HepG2 (cell line): ENCODE measurements around the gene PTPN5. TPM values are rescaled to one million over a fixed set of nuclear protein-coding genes. Genes with fewer than 3 reads are reported as not detected.

Source experiments
- CREB1 ChIP-seq, 2 experiments: fragments of 450-650 bp in 1 of 2; IDR thresholded peaks; 2 replicates each; pipeline ENCODE4 v1.6.1; 2016 to 2017; ENCODE audit warnings: control low read depth in 1 of 2, mild to moderate bottlenecking in 1 of 2, missing compliant biosample characterization in 1 of 2, missing genetic modification characterization in 1 of 2
- E2F2 ChIP-seq: sonication (generic); formaldehyde crosslinking; IDR thresholded peaks from 2 replicates; pipeline ENCODE4 v1.4.0; 2020; ENCODE audit warnings: missing genetic modification reagents, borderline replicate concordance
- GATAD1 ChIP-seq: IDR thresholded peaks from 2 replicates; pipeline ENCODE4 v1.6.1; 2016; ENCODE audit warnings: missing genetic modification reagents, missing compliant biosample characterization
- HES4 ChIP-seq: sonication (generic); formaldehyde crosslinking; IDR thresholded peaks from 2 replicates; pipeline ENCODE4 v1.9.0; 2021; ENCODE audit warnings: mild to moderate bottlenecking, missing genetic modification reagents, borderline replicate concordance
- HMG20B ChIP-seq: conservative IDR thresholded peaks from 2 replicates; pipeline ENCODE4 v1.6.1; 2016; ENCODE audit warnings: missing genetic modification reagents, missing compliant biosample characterization
- KDM5B ChIP-seq: sonication (generic); formaldehyde crosslinking; IDR thresholded peaks from 2 replicates; pipeline ENCODE4 v1.4.0; 2020; ENCODE audit warnings: missing genetic modification reagents, mild to moderate bottlenecking, borderline replicate concordance
- LCORL ChIP-seq, 2 experiments: fragments of 450-650 bp in 1 of 2; sonication (generic) in 1 of 2; formaldehyde crosslinking in 1 of 2; IDR thresholded peaks; 2 replicates each; pipeline versions ENCODE4 v1.5.0 to v1.6.1; 2017 to 2020; ENCODE audit warnings: antibody characterized with exemption in 1 of 2, missing genetic modification reagents in 1 of 2
- POGZ ChIP-seq: sonication (generic); formaldehyde crosslinking; IDR thresholded peaks from 2 replicates; pipeline ENCODE4 v1.4.0; 2020; ENCODE audit warnings: mild to moderate bottlenecking, missing genetic modification reagents
- SIX1 ChIP-seq: sonication (generic); formaldehyde crosslinking; IDR thresholded peaks from 2 replicates; pipeline ENCODE4 v1.4.0; 2020; ENCODE audit warnings: missing genetic modification reagents, borderline replicate concordance
- SP1 ChIP-seq, 2 experiments: fragments of 450-650 bp in 1 of 2; sonication (generic) in 1 of 2; formaldehyde crosslinking in 1 of 2; IDR thresholded peaks; 2 replicates each; pipeline versions ENCODE4 v1.4.0 to v1.6.1; 2016 to 2020; ENCODE audit warnings: missing genetic modification reagents in 1 of 2
- TBL1XR1 ChIP-seq: fragments of 150-350 bp; IDR thresholded peaks from 2 replicates; pipeline ENCODE4 v1.6.1; 2014; ENCODE audit warnings: borderline replicate concordance, low read length; ENCODE audit not compliant: partially characterized antibody
- ZNF776 ChIP-seq: sonication (generic); formaldehyde crosslinking; IDR thresholded peaks from 2 replicates; pipeline ENCODE4 v1.4.0; 2020; ENCODE audit warnings: mild to moderate bottlenecking, missing genetic modification reagents
- polyA plus RNA-seq, 8 experiments: library from polyadenylated mRNA; depleted of rRNA in 3 of 8; stranded (reverse) in 7 of 8; unstranded in 1 of 8; fragments of >200 nt; fragmentation: Illumina TruSeq in 4 of 8; extraction: Trizol in 4 of 8; gene quantifications; 2 replicates each; pipeline versions ENCODE4 v1.2.1 to v1.2.3, GENCODE V29; 2011 to 2016; ENCODE audit warnings: low read depth in 4 of 8, missing spikeins in 1 of 8, mixed read lengths in 1 of 8; ENCODE audit not compliant: insufficient read depth in 1 of 8
- total RNA-seq, 5 experiments: library from RNA; depleted of rRNA; stranded (reverse); fragments of >200 nt; fragmentation: Illumina TruSeq; extraction: Trizol; gene quantifications; 2 replicates each; pipeline ENCODE4 v1.2.3, GENCODE V29; 2016; ENCODE audit warnings: low read depth in 1 of 5
- TF ChIP-seq, protein P1 (sequence below): sonication (generic); formaldehyde crosslinking; IDR thresholded peaks from 2 replicates; pipeline ENCODE4 v1.5.0; 2020; ENCODE audit warnings: mild to moderate bottlenecking, missing genetic modification reagents, moderate library complexity
- TF ChIP-seq, protein P2 (sequence below): sonication (generic); formaldehyde crosslinking; IDR thresholded peaks from 2 replicates; pipeline ENCODE4 v1.4.0; 2020; ENCODE audit warnings: mild to moderate bottlenecking, missing genetic modification reagents
- TF ChIP-seq, protein P3 (sequence below): sonication (generic); formaldehyde crosslinking; IDR thresholded peaks from 2 replicates; pipeline ENCODE4 v1.4.0; 2020; ENCODE audit warnings: low read depth, missing genetic modification reagents

The PTPN5 gene
- total and polyA plus RNA-seq, 2 of the 13 experiments (the other 11 are each of a cell fraction or from before 2014, with no cell fraction given), result not detected

- TF ChIP-seq, protein P1, sequence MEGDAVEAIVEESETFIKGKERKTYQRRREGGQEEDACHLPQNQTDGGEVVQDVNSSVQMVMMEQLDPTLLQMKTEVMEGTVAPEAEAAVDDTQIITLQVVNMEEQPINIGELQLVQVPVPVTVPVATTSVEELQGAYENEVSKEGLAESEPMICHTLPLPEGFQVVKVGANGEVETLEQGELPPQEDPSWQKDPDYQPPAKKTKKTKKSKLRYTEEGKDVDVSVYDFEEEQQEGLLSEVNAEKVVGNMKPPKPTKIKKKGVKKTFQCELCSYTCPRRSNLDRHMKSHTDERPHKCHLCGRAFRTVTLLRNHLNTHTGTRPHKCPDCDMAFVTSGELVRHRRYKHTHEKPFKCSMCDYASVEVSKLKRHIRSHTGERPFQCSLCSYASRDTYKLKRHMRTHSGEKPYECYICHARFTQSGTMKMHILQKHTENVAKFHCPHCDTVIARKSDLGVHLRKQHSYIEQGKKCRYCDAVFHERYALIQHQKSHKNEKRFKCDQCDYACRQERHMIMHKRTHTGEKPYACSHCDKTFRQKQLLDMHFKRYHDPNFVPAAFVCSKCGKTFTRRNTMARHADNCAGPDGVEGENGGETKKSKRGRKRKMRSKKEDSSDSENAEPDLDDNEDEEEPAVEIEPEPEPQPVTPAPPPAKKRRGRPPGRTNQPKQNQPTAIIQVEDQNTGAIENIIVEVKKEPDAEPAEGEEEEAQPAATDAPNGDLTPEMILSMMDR (CRISPR knock-in tag), result no peak
- TF ChIP-seq, protein P2, sequence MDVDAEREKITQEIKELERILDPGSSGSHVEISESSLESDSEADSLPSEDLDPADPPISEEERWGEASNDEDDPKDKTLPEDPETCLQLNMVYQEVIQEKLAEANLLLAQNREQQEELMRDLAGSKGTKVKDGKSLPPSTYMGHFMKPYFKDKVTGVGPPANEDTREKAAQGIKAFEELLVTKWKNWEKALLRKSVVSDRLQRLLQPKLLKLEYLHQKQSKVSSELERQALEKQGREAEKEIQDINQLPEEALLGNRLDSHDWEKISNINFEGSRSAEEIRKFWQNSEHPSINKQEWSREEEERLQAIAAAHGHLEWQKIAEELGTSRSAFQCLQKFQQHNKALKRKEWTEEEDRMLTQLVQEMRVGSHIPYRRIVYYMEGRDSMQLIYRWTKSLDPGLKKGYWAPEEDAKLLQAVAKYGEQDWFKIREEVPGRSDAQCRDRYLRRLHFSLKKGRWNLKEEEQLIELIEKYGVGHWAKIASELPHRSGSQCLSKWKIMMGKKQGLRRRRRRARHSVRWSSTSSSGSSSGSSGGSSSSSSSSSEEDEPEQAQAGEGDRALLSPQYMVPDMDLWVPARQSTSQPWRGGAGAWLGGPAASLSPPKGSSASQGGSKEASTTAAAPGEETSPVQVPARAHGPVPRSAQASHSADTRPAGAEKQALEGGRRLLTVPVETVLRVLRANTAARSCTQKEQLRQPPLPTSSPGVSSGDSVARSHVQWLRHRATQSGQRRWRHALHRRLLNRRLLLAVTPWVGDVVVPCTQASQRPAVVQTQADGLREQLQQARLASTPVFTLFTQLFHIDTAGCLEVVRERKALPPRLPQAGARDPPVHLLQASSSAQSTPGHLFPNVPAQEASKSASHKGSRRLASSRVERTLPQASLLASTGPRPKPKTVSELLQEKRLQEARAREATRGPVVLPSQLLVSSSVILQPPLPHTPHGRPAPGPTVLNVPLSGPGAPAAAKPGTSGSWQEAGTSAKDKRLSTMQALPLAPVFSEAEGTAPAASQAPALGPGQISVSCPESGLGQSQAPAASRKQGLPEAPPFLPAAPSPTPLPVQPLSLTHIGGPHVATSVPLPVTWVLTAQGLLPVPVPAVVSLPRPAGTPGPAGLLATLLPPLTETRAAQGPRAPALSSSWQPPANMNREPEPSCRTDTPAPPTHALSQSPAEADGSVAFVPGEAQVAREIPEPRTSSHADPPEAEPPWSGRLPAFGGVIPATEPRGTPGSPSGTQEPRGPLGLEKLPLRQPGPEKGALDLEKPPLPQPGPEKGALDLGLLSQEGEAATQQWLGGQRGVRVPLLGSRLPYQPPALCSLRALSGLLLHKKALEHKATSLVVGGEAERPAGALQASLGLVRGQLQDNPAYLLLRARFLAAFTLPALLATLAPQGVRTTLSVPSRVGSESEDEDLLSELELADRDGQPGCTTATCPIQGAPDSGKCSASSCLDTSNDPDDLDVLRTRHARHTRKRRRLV (CRISPR knock-in tag), result no peak
- TF ChIP-seq ZNF776 (CRISPR knock-in tag) (0 out of 2 replicates have a peak, but pooled peaks have one; percentile 34), HES4 (CRISPR knock-in tag) (0 out of 2 replicates have a peak, but pooled peaks have one; percentile 29), KDM5B (CRISPR knock-in tag) (no peak), POGZ (CRISPR knock-in tag) (peak; percentile 24; the same call in 1 of the 2 replicates), SIX1 (CRISPR knock-in tag) (no peak), SP1 (IDR thresholded peaks at IDR 0.05) (no peak), SP1 (CRISPR knock-in tag; IDR thresholded peaks at IDR 0.05) (peak; percentile 71), GATAD1 (CRISPR knock-in tag) (0 out of 2 replicates have a peak, but pooled peaks have one; percentile 36), TBL1XR1 (peak; percentile 87), LCORL (IDR thresholded peaks at IDR 0.05) (no peak), LCORL (CRISPR knock-in tag; IDR thresholded peaks at IDR 0.05) (0 out of 2 replicates have a peak, but pooled peaks have one; percentile 39), HMG20B (CRISPR knock-in tag) (no peak), E2F2 (CRISPR knock-in tag) (no peak), CREB1 (IDR thresholded peaks at IDR 0.05) (peak; percentile 99), CREB1 (CRISPR knock-in tag; IDR thresholded peaks at IDR 0.05) (no peak)
- TF ChIP-seq, protein P3, sequence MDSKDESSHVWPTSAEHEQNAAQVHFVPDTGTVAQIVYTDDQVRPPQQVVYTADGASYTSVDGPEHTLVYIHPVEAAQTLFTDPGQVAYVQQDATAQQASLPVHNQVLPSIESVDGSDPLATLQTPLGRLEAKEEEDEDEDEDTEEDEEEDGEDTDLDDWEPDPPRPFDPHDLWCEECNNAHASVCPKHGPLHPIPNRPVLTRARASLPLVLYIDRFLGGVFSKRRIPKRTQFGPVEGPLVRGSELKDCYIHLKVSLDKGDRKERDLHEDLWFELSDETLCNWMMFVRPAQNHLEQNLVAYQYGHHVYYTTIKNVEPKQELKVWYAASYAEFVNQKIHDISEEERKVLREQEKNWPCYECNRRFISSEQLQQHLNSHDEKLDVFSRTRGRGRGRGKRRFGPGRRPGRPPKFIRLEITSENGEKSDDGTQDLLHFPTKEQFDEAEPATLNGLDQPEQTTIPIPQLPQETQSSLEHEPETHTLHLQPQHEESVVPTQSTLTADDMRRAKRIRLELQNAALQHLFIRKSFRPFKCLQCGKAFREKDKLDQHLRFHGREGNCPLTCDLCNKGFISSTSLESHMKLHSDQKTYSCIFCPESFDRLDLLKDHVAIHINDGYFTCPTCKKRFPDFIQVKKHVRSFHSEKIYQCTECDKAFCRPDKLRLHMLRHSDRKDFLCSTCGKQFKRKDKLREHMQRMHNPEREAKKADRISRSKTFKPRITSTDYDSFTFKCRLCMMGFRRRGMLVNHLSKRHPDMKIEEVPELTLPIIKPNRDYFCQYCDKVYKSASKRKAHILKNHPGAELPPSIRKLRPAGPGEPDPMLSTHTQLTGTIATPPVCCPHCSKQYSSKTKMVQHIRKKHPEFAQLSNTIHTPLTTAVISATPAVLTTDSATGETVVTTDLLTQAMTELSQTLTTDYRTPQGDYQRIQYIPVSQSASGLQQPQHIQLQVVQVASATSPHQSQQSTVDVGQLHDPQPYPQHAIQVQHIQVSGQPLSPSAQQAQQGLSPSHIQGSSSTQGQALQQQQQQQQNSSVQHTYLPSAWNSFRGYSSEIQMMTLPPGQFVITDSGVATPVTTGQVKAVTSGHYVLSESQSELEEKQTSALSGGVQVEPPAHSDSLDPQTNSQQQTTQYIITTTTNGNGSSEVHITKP (CRISPR knock-in tag), result no peak
Measured at GRCh38 chr11:18698341-18699268, 93.0 kb downstream of the PTPN5 start, which contains the start of gene TMEM86A (continued).
